GM21360 (cell line): Measurements from ENCODE around the gene TGFBR1.

Source experiments
- ATAC-seq: cut with Tn5 transposase; IDR thresholded peaks from one replicate; pipeline ENCODE4 v1.9.1; 2021; ENCODE audit warnings: mild to moderate bottlenecking, moderate library complexity; ENCODE audit not compliant: unreplicated experiment

TGFBR1 gene

GRCh38 chr9:99166149-99166548 lies 61.2 kb downstream of the TGFBR1 start:
- no peak for ATAC-seq

- ATAC-seq = no peak
Observed at GRCh38 chr9:99167119-99167518, 62.2 kb downstream of the TGFBR1 start.

GRCh38 chr9:99167694-99168093 lies 62.8 kb downstream of the TGFBR1 start:
- peak; percentile 59 for ATAC-seq

GRCh38 chr9:99169086-99169485 lies 64.2 kb downstream of the TGFBR1 start:
- no peak for ATAC-seq

GRCh38 chr9:99169982-99170761 lies 65.3 kb downstream of the TGFBR1 start:
- no peak for ATAC-seq

- ATAC-seq = no peak
Observed at GRCh38 chr9:99171225-99172123, 66.6 kb downstream of the TGFBR1 start.

GRCh38 chr9:99172124-99173091 lies 67.5 kb downstream of the TGFBR1 start:
- ATAC-seq = no peak

- no peak for ATAC-seq
Observed at GRCh38 chr9:99173570-99174504, 68.9 kb downstream of the TGFBR1 start.

- ATAC-seq = no peak
Observed at GRCh38 chr9:99176527-99177013, 71.7 kb downstream of the TGFBR1 start.

GRCh38 chr9:99177576-99178366 lies 72.9 kb downstream of the TGFBR1 start:
- ATAC-seq = no peak

- no peak for ATAC-seq
Observed at GRCh38 chr9:99178912-99179872, 74.3 kb downstream of the TGFBR1 start.

GRCh38 chr9:99180199-99180598 lies 75.3 kb downstream of the TGFBR1 start:
- no peak for ATAC-seq

- ATAC-seq = no peak
Observed at GRCh38 chr9:99180662-99181061, 75.7 kb downstream of the TGFBR1 start.

- no peak for ATAC-seq
Observed at GRCh38 chr9:99181206-99181605, 76.3 kb downstream of the TGFBR1 start.

- peak; percentile 41 for ATAC-seq
Observed at GRCh38 chr9:99181621-99182020, 76.7 kb downstream of the TGFBR1 start.

GRCh38 chr9:99182356-99182755 lies 77.4 kb downstream of the TGFBR1 start:
- ATAC-seq = no peak

GRCh38 chr9:99183616-99184015 lies 78.7 kb downstream of the TGFBR1 start:
- ATAC-seq = no peak

- ATAC-seq = no peak
Observed at GRCh38 chr9:99184110-99184474, 79.2 kb downstream of the TGFBR1 start.
